GM12878 (cell line): Measurements from ENCODE around the gene TMEM88. TPM values are rescaled to one million over a fixed set of nuclear protein-coding genes. Genes with fewer than 3 reads are reported as not detected.

Experiments
- ATF3 ChIP-seq: IDR thresholded peaks from 2 replicates; pipeline ENCODE4 v1.6.1; 2011; ENCODE audit warnings: low read depth, mild to moderate bottlenecking, low read length, moderate library complexity, borderline replicate concordance; ENCODE audit errors: extremely low read depth
- ATF7 ChIP-seq: fragments of 450-650 bp; IDR thresholded peaks from 2 replicates; pipeline ENCODE4 v1.6.1; 2016; ENCODE audit warnings: low read depth, mild to moderate bottlenecking
- BACH1 ChIP-seq: fragments of 450-650 bp; IDR thresholded peaks from 2 replicates; pipeline ENCODE4 v1.6.1; 2017; ENCODE audit warnings: mild to moderate bottlenecking, borderline replicate concordance
- EED ChIP-seq: sonication (generic); IDR thresholded peaks from 2 replicates; pipeline ENCODE4 v1.6.1; 2016; ENCODE audit warnings: antibody characterized with exemption, low read depth
- EP300 ChIP-seq, 2 experiments: fragments of 150-350 bp in 1 of 2; IDR thresholded peaks; 2 replicates each; pipeline ENCODE4 v1.6.1; 2011 to 2012; ENCODE audit warnings: low read depth in 2 of 2, low read length in 2 of 2, borderline replicate concordance in 1 of 2, improper control_type of control experiment in 1 of 2, inconsistent platforms in 1 of 2; ENCODE audit not compliant: control insufficient read depth in 1 of 2
- FOXM1 ChIP-seq: IDR thresholded peaks from 2 replicates; pipeline ENCODE4 v1.6.1; 2012; ENCODE audit warnings: low read depth, mild to moderate bottlenecking, inconsistent platforms, low read length, moderate library complexity
- GATAD2B ChIP-seq: fragments of 450-650 bp; conservative IDR thresholded peaks from 2 replicates; pipeline ENCODE4 v1.6.1; 2017; ENCODE audit warnings: low read depth, mild to moderate bottlenecking, moderate library complexity
- IKZF1 ChIP-seq: fragments of 450-650 bp; conservative IDR thresholded peaks from 2 replicates; pipeline ENCODE4 v1.6.1; 2017; ENCODE audit warnings: antibody characterized with exemption, mild to moderate bottlenecking
- IRF5 ChIP-seq: fragments of 450-650 bp; IDR thresholded peaks from 2 replicates; pipeline ENCODE4 v1.6.1; 2017; ENCODE audit warnings: borderline replicate concordance
- MTA3 ChIP-seq: IDR thresholded peaks from 2 replicates; pipeline ENCODE4 v1.6.1; 2012; ENCODE audit warnings: low read length, inconsistent platforms, borderline replicate concordance
- MYC ChIP-seq: IDR thresholded peaks from 2 replicates; pipeline ENCODE4 v1.6.1; 2011; ENCODE audit warnings: mild to moderate bottlenecking, low read length, moderate library complexity, inconsistent platforms; ENCODE audit not compliant: insufficient read depth, insufficient replicate concordance, insufficient read length, severe bottlenecking
- NFYA ChIP-seq: IDR thresholded peaks from 2 replicates; pipeline ENCODE4 v1.6.1; 2011; ENCODE audit warnings: low read depth, mild to moderate bottlenecking, low read length, improper control_type of control experiment, borderline replicate concordance
- PBX3 ChIP-seq: IDR thresholded peaks from 2 replicates; pipeline ENCODE4 v1.6.1; 2011; ENCODE audit warnings: mild to moderate bottlenecking, low read depth, low read length, moderate library complexity; ENCODE audit not compliant: insufficient replicate concordance
- PKNOX1 ChIP-seq: fragments of 450-650 bp; IDR thresholded peaks from 2 replicates; pipeline ENCODE4 v1.6.1; 2016; ENCODE audit warnings: mild to moderate bottlenecking
- SMARCA5 ChIP-seq: fragments of 450-650 bp; IDR thresholded peaks from 2 replicates; pipeline ENCODE4 v1.6.1; 2017; ENCODE audit warnings: mild to moderate bottlenecking
- TCF3 ChIP-seq: IDR thresholded peaks from 2 replicates; pipeline ENCODE4 v1.6.1; 2012; ENCODE audit warnings: low read depth, mild to moderate bottlenecking, low read length, borderline replicate concordance; ENCODE audit not compliant: insufficient read depth
- TCF7 ChIP-seq: IDR thresholded peaks from 2 replicates; pipeline ENCODE4 v1.6.1; 2014; ENCODE audit warnings: antibody characterized with exemption, borderline replicate concordance
- ZSCAN29 ChIP-seq: fragments of 450-650 bp; IDR thresholded peaks from 2 replicates; pipeline ENCODE4 v1.6.1; 2017; ENCODE audit warnings: mild to moderate bottlenecking, moderate library complexity
- ZZZ3 ChIP-seq: IDR thresholded peaks from 2 replicates; pipeline ENCODE4 v1.6.1; 2011; ENCODE audit warnings: low read depth; ENCODE audit not compliant: control insufficient read depth, insufficient read length
- polyA plus RNA-seq, 11 experiments: library from polyadenylated mRNA; depleted of rRNA in 4 of 11; unstranded in 6 of 11; stranded (reverse) in 5 of 11; fragments of >200 nt; fragmentation: Nextera tagmentation in 4 of 11; fragmentation: Illumina TruSeq in 1 of 11; extraction: Ambion mirVana in 4 of 11; extraction: Trizol in 1 of 11; gene quantifications; 1 replicate in 1 of 11; 2 replicates in 10 of 11; pipeline versions ENCODE4 v1.2.1 to v1.2.3, GENCODE V29; 2011 to 2016; ENCODE audit warnings: inconsistent platforms in 2 of 11, missing spikeins in 2 of 11, low read depth in 1 of 11
- total RNA-seq, 4 experiments: library from RNA; depleted of rRNA in 3 of 4; stranded (reverse); fragments of >200 nt in 3 of 4; fragmentation: Illumina TruSeq in 1 of 4; extraction: Trizol in 1 of 4; gene quantifications; 2 replicates each; pipeline versions ENCODE4 v1.2.1 to v1.2.3, GENCODE V29; 2013 to 2021
- TF ChIP-seq, protein P1 (sequence below): IDR thresholded peaks from 2 replicates; pipeline ENCODE4 v1.6.1; 2011; ENCODE audit warnings: borderline replicate concordance, low read depth, mild to moderate bottlenecking, moderate library complexity, mixed read lengths, low read length; ENCODE audit not compliant: insufficient read depth; ENCODE audit errors: extremely low read length
- TF ChIP-seq, protein P2 (sequence below): fragments of 450-650 bp; IDR thresholded peaks from 2 replicates; pipeline ENCODE4 v1.6.1; 2017; ENCODE audit warnings: antibody characterized with exemption, mild to moderate bottlenecking, moderate library complexity

TMEM88 gene
- total and polyA plus RNA-seq, 10 of the 15 experiments (the other 5 are each of a cell fraction or from before 2014, with no cell fraction given) = 0.21 to 2.2 (median 0.62) TPM; not detected in 5

- TF ChIP-seq SMARCA5 = no peak
- no peak for TF ChIP-seq PKNOX1
- TF ChIP-seq ZZZ3 = no peak
- peak; percentile 31 for TF ChIP-seq EED
- no peak for TF ChIP-seq PBX3
- TF ChIP-seq IKZF1 = 0 out of 2 replicates have a peak, but pooled peaks have one; percentile 8
- TF ChIP-seq ATF7 = no peak
- TF ChIP-seq MTA3 = no peak
- no peak; the same call in 1 of the 2 replicates for TF ChIP-seq GATAD2B
- TF ChIP-seq TCF7 = no peak
- TF ChIP-seq BACH1 = peak; percentile 86; the same call in 1 of the 2 replicates
- no peak for TF ChIP-seq IRF5
- 0 out of 4 replicates have a peak, but pooled peaks of 1 of the 2 experiments have one; percentile 4 for TF ChIP-seq EP300 (IDR thresholded peaks at IDR 0.05; ENCODE audit: borderline replicate concordance in 1 of 2, control insufficient read depth in 1 of 2, low read depth in 2 of 2, low read length in 2 of 2)
- TF ChIP-seq, protein P1, sequence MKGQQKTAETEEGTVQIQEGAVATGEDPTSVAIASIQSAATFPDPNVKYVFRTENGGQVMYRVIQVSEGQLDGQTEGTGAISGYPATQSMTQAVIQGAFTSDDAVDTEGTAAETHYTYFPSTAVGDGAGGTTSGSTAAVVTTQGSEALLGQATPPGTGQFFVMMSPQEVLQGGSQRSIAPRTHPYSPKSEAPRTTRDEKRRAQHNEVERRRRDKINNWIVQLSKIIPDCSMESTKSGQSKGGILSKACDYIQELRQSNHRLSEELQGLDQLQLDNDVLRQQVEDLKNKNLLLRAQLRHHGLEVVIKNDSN = no peak
- no peak for TF ChIP-seq FOXM1
- TF ChIP-seq ATF3 = no peak
- TF ChIP-seq MYC = peak; percentile 36
- TF ChIP-seq, protein P2, sequence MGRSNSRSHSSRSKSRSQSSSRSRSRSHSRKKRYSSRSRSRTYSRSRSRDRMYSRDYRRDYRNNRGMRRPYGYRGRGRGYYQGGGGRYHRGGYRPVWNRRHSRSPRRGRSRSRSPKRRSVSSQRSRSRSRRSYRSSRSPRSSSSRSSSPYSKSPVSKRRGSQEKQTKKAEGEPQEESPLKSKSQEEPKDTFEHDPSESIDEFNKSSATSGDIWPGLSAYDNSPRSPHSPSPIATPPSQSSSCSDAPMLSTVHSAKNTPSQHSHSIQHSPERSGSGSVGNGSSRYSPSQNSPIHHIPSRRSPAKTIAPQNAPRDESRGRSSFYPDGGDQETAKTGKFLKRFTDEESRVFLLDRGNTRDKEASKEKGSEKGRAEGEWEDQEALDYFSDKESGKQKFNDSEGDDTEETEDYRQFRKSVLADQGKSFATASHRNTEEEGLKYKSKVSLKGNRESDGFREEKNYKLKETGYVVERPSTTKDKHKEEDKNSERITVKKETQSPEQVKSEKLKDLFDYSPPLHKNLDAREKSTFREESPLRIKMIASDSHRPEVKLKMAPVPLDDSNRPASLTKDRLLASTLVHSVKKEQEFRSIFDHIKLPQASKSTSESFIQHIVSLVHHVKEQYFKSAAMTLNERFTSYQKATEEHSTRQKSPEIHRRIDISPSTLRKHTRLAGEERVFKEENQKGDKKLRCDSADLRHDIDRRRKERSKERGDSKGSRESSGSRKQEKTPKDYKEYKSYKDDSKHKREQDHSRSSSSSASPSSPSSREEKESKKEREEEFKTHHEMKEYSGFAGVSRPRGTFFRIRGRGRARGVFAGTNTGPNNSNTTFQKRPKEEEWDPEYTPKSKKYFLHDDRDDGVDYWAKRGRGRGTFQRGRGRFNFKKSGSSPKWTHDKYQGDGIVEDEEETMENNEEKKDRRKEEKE = no peak
- no peak for TF ChIP-seq ZSCAN29
- peak; percentile 94 for TF ChIP-seq TCF3
- no peak for TF ChIP-seq NFYA
Observed at GRCh38 chr17:7835814-7836595, 18.9 kb upstream of the TMEM88 start (continued).
